ENCODE data around the gene GSTM3.
"Not testable (repeated sequence)": the region's sequence is repeated elsewhere in the genome, so short reads cannot be mapped to it uniquely, and the experiment has no call there.

GSTM3 gene

GRCh38 chr1:109697861-109698260 is 43.0 kb downstream of the GSTM3 start:
- DNase-seq (ENCODE audit: low read depth in 2 of 2), result not testable (repeated sequence)

- DNase-seq (ENCODE audit: low read depth in 2 of 2), result no peak
Measured at GRCh38 chr1:109697066-109697465, 43.8 kb downstream of the GSTM3 start.

GRCh38 chr1:109695138-109695537 is 45.7 kb downstream of the GSTM3 start:
- DNase-seq (ENCODE audit: low read depth in 2 of 2), result not testable (repeated sequence)

- not testable (repeated sequence) for DNase-seq (ENCODE audit: low read depth in 2 of 2)
Measured at GRCh38 chr1:109694400-109694799, 46.4 kb downstream of the GSTM3 start.

GRCh38 chr1:109691759-109692158 is 49.1 kb downstream of the GSTM3 start:
- no peak for DNase-seq (ENCODE audit: low read depth in 2 of 2)

- DNase-seq (ENCODE audit: low read depth in 2 of 2), result no peak
Measured at GRCh38 chr1:109689844-109690405, 50.9 kb downstream of the GSTM3 start.

GRCh38 chr1:109687641-109688499 is 53.0 kb downstream of the GSTM3 start, which contains the start of gene GSTM1:
Gene GSTM1 (plus strand): TSS chr1:109687817. CDS start chr1:109687874, 57 bp downstream.
- DNase-seq (ENCODE audit: low read depth in 2 of 2), result peak; percentile 40

- DNase-seq (ENCODE audit: low read depth in 2 of 2), result not testable (repeated sequence)
Measured at GRCh38 chr1:109687109-109687508, 53.7 kb downstream of the GSTM3 start.

- DNase-seq (ENCODE audit: low read depth in 2 of 2), result not testable (repeated sequence)
Measured at GRCh38 chr1:109685890-109686289, 54.9 kb downstream of the GSTM3 start.

GRCh38 chr1:109685399-109685798 is 55.4 kb downstream of the GSTM3 start:
- not testable (repeated sequence) for DNase-seq (ENCODE audit: low read depth in 2 of 2)

- DNase-seq (ENCODE audit: low read depth in 2 of 2), result not testable (repeated sequence)
Measured at GRCh38 chr1:109684777-109685176, 56.1 kb downstream of the GSTM3 start.

Measured in fibroblast of skin of left quadriceps (primary cell).